Hematopoietic multipotent progenitor cell treated with erythropoietin and hydrocortisone succinate and interleukin-3 and kit ligand, for 15 days (in vitro differentiated cells): ENCODE measurements around the gene RNU2-63P.
"Not testable (repeated sequence)": the region's sequence is repeated elsewhere in the genome, so short reads cannot be mapped to it uniquely, and the experiment has no call there.

Experiments used
- DNase-seq: peaks from one replicate; pipeline ENCODE4 v3.0.0-alpha.2; 2015; ENCODE audit warnings: low spot score

RNU2-63P gene

DNA sequence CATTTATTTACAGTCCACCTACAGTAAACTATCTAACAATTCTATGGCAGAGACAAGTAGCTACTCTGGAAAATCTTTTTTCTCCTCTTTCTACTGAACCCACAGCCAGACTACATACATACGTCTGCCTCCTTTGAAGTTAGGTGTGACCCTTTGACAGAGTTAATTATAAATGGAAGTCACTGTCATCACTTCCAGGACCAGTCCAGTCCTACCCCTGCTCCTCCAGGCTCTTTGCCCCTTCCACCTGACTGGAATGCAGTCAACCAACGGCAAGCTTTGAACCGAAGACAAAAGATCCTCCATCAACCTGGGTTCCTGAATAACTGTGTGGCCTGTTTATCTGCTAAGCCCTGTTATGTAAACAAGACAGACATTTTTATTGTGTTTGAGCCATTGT, 35.2 kb downstream of the RNU2-63P start:
- DNase-seq, result not testable (repeated sequence)

- not testable (repeated sequence) for DNase-seq
Measured at GRCh38 chr2:87972385-87972784, 44.0 kb downstream of the RNU2-63P start.
